Effector memory CD8-positive, alpha-beta T cell (primary cell): ENCODE measurements around the gene TCF7L1.
A peak's percentile ranks its signal among the peaks of the same experiment; 100 is the strongest.
"Not testable (repeated sequence)": the region's sequence is repeated elsewhere in the genome, so short reads cannot be mapped to it uniquely, and the experiment has no call there.

ENCODE experiments used
- ATAC-seq: fragments of 150-1000 bp; cut with Tn5 transposase; replicated peaks from 2 replicates; pipeline ENCODE4 v1.10.0; 2021; ENCODE audit warnings: mild to moderate bottlenecking, moderate library complexity
- DNase-seq, 3 experiments: peaks; one replicate each; pipeline ENCODE4 v3.0.0; 2021
- H3K27ac Mint-ChIP-seq, 2 donors: one replicate each; pipeline ENCODE4 v1.8.0; 2022; ENCODE audit warnings: mild to moderate bottlenecking in 2 of 2, mixed read lengths in 2 of 2, moderate library complexity in 2 of 2
- H3K27me3 Mint-ChIP-seq, 2 donors: one replicate each; pipeline ENCODE4 v1.8.0; 2022; ENCODE audit warnings: mixed read lengths in 2 of 2
- H3K36me3 Mint-ChIP-seq: one replicate; pipeline ENCODE4 v1.8.0; 2022; ENCODE audit warnings: mild to moderate bottlenecking, moderate library complexity, mixed read lengths; ENCODE audit not compliant: insufficient read depth
- H3K4me1 Mint-ChIP-seq, 2 donors: one replicate each; pipeline ENCODE4 v1.8.0; 2022; ENCODE audit warnings: low read depth in 2 of 2, mixed read lengths in 2 of 2
- H3K4me3 Mint-ChIP-seq, 2 donors: one replicate each; pipeline ENCODE4 v1.8.0; 2022; ENCODE audit warnings: mild to moderate bottlenecking in 2 of 2, mixed read lengths in 2 of 2, moderate library complexity in 2 of 2
- H3K9me3 Mint-ChIP-seq, 2 donors: one replicate each; pipeline ENCODE4 v1.8.0; 2022; ENCODE audit warnings: mixed read lengths in 2 of 2

Gene TCF7L1

DNA sequence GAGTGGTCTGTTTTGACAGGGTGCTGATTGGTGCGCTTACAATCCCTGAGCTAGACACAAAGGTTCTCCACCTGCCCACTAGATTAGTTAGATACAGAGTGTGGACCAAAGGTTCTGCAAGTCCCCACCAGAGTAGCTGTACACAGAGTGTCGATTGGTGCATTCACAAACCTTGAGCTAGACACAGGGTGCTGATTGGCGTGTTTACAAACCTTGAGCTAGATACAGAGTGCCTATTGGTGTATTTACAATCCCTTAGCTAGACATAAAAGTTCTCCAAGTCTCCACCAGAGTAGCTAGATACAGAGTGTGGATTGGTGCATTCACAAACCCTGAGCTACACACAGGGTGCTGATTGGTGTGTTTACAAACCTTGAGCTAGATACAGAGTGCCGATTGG, 200.7 kb downstream of the TCF7L1 start:
- H3K36me3 Mint-ChIP-seq, H3K27me3 Mint-ChIP-seq, H3K9me3 Mint-ChIP-seq, H3K4me3 Mint-ChIP-seq, H3K4me1 Mint-ChIP-seq, H3K27ac Mint-ChIP-seq, DNase-seq, ATAC-seq: not testable (repeated sequence)

DNA sequence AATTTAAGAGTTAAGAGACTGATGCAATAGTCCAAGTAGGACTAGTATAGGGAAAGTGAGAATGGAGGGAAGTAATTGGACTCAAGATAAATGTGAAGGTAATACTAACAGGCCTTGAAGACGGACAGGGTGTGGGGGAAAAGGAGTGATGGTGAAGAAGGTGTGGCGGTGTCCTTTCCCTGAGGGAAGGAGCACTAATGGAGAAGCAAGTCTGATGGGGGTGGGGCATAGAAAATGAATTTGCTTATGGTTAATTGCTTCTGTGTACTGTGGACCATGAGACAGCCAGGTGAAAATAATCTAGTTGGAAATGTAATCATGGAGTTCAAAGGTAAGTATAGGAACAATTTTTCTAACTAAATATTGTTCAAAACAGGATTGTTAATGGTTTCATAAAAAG, 201.7 kb downstream of the TCF7L1 start:
- no peaks in the 10 kb centered on the region for H3K9me3 Mint-ChIP-seq
- no peak for DNase-seq
- no peak overlapping the region for H3K27ac Mint-ChIP-seq
- H3K27me3 Mint-ChIP-seq: peaks cover under 1 to 8% of the 10 kb centered on the region in 2 donors
- peaks cover 0 to 6% of the 10 kb centered on the region in 2 donors for H3K4me1 Mint-ChIP-seq
- no peak for ATAC-seq
- H3K4me3 Mint-ChIP-seq: no peak overlapping the region
- H3K36me3 Mint-ChIP-seq: no peaks in the 10 kb centered on the region

DNA sequence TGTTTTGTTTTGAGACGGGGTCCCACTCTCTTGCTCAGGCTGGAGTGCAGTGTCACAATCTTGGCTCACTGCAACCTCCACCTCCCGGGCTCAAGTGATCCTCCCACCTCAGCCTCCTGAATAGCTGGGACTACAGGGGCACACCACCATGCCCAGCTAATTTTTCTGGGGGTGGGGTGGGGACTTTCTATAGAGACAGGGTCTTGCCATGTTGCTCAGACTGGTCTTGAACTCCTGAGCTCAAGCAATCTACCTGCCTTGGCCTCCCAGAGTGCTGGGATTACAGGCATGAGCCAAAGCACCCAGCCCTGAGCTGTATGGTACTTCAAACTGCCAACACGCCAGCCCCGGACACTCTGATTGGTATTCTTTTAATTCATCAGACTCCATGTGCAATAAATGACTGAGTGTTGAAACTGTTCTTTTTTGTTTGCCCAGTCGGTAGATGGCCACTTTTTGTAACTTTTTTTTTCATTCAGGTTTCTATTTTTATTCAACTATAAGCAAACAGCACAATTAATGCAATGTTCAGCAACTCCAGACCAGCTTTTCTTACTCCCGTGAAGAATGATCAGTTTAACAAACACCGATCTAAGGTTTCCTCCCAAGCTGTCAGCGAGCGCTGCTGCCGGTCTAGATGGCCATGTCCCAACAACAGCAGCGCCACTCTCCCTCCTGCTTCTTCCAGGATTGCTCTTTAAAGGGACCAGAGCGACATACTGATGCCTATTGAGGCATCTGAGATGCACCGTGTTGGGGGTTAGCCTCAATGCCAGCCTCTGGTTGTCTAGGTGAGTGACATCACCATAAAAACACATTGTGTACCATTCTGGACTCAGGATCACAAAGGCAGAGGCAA, 207.1 kb downstream of the TCF7L1 start:
- Mint-ChIP-seq H3K4me1 (peaks cover 0 to 3% of the 10 kb centered on the region in 2 donors), H3K4me3 (no peak overlapping the region), H3K36me3 (peaks cover 6% of the 10 kb centered on the region), H3K9me3 (no peaks in the 10 kb centered on the region), H3K27me3 (no peaks in the 10 kb centered on the region), H3K27ac (peak overlapping the region in 1 of 2 donors; percentile 17)
- ATAC-seq (no peak), DNase-seq (no peak)

DNA sequence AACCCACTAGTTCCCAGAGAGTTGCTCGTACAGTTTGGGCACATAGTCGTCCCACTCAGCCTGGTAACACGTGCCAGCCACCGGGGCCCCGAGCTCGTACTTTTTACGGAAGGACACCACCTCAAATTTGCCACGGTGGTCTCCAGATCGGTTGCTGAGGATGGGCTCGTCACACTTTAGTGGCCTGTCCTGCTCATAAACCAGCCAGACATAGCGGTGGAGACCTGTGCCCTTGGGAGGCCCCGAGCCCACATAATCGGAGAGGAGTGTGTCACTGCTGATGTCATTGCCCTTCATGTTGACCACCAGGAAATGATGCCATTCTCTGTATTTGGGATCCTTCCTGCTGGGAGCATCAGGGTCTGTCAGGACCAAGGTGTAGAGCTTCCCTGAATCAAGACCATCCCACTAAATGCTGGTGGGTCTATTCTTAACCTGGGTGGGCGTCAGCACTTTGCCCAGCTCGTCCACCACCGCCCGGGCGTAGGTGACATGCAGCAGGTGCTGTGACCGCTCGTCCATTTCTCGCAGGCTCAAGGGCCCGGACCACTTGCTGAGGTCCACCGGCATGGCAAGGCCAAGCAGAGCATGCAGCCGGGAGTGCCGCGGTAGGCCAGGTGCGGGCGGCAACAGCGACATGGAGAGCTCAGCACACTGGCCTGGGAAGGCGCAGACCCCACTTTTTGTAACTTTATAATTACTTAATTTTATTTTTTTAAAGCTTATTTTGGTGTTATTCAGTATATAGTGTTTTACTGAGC, 208.3 kb downstream of the TCF7L1 start:
- no peak for DNase-seq
- no peak for ATAC-seq
- H3K9me3 Mint-ChIP-seq: no peaks in the 10 kb centered on the region
- H3K27ac Mint-ChIP-seq: no peak overlapping the region
- H3K27me3 Mint-ChIP-seq: no peaks in the 10 kb centered on the region
- H3K36me3 Mint-ChIP-seq: peaks cover 6% of the 10 kb centered on the region
- no peak overlapping the region for H3K4me3 Mint-ChIP-seq
- peaks cover 0 to 3% of the 10 kb centered on the region in 2 donors for H3K4me1 Mint-ChIP-seq

DNA sequence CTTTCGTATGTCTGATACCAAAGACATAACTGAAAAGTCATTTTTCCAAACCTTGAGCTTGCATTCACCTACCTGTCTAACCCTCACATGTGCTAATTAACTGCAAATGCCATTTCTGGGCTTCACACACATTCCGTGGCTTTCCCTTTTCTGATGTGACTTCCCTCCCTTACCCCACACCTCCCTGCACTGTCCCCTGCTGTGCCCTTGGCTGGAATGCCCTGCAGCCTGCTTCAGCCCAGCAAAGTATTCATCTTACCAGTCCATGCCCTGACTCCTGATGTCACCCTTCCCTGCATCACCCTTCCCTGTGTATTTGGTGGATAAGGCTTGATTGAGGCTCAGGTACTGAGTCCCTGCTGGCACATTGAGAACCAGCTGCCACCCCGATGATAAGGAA, 209.0 kb downstream of the TCF7L1 start:
- Mint-ChIP-seq H3K27ac (no peak overlapping the region), H3K36me3 (peaks cover 9% of the 10 kb centered on the region)

DNA sequence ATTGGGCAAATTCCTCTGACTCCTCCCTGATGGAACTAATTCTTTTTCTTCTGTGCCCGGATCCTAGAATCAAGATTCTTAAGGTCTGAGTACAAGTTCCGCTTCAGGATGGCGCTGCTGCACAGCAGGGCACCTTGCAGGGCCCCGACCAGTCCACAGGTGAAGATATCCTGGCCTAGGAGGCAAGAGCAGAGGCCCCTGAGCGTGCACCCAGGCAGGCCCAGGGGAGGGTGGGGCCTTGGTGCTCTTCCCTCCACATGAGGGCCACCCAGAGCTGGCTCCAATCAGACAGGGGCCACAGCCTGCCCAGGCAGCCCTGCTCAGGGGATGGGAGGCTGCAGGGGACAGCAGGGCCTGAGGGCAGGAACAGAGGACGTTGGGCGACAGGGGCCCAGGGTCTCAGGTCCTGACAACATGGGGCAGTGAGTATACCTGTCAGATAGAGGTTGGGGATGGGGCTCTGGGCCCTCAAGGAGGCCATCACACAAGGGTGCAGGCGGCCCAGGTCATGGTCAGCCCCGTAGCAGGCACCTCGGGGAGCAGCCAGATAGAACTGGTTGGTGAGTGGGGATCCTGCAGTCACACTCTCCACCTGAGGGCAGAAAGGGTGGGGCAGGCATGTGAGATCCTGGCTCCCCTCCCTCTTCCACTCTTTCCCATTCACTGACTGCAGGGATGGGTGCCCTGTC, 210.2 kb downstream of the TCF7L1 start:
- not testable (repeated sequence) for ATAC-seq

More for the DNA sequence above, 209.0 kb downstream of the TCF7L1 start:
- ATAC-seq (no peak), DNase-seq (no peak)
- Mint-ChIP-seq H3K9me3 (no peaks in the 10 kb centered on the region), H3K4me1 (peaks cover 0 to 3% of the 10 kb centered on the region in 2 donors), H3K27me3 (no peaks in the 10 kb centered on the region), H3K4me3 (no peak overlapping the region)

DNA sequence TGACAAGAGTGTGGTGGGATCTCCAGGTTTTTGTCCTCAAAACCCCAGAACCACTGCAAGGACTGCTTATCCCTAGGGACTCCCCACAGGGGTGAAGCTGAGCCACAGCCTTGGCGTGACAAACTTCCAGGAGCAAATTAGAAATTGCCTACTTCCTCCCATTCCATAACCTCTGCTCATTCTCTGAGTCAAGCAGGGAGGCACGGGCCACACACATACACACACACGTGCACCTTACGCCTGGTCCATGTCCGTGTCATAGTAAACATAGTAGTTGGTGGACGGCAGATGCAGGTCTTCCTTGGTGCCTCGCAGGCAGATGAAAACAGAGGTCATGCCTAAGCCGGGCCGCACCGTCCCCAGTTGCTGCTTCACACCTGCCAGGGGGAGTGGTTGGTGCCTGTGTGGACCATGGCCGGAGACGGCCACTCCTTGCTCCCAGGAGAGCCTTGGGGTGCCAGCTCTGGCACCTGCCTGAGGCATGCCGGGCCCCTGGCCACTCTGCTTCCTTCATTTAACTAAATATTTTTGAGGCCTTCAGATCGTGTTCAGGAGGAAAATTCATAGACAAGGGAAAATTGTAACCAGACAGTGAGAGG, 211.3 kb downstream of the TCF7L1 start:
- Mint-ChIP-seq H3K4me3 (no peak overlapping the region), H3K4me1 (peaks cover 0 to 3% of the 10 kb centered on the region in 2 donors), H3K36me3 (peaks cover 21% of the 10 kb centered on the region), H3K27me3 (no peaks in the 10 kb centered on the region), H3K27ac (no peak overlapping the region), H3K9me3 (no peaks in the 10 kb centered on the region)
- no peak for DNase-seq
- ATAC-seq: no peak

More for the DNA sequence above, 210.2 kb downstream of the TCF7L1 start:
- H3K4me1 Mint-ChIP-seq, H3K4me3 Mint-ChIP-seq, H3K27me3 Mint-ChIP-seq, H3K27ac Mint-ChIP-seq, DNase-seq, H3K9me3 Mint-ChIP-seq: not testable (repeated sequence)
- peaks cover 15% of the 10 kb centered on the region for H3K36me3 Mint-ChIP-seq

DNA sequence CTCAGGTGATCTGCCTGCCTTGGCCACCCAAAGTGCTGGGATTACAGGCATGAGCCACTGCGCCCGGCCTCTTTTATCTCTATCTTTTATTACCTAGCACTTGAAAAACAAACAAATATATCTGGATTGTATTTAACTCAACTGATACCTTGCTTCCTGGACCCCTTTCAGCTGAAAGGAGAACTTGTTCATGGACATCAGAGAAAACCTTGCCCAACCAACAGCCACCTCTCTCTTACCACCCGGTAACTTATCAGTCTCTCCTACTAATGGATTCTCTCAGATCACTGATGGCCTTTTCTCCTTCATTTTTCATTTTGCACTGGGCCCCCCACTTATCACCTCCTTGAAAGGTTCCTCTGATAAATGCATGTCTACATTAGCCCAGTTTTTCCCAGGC, 214.4 kb downstream of the TCF7L1 start:
- Mint-ChIP-seq H3K4me3 (no peak overlapping the region), H3K27ac (peak overlapping the region in 1 of 2 donors; percentile 1)

DNA sequence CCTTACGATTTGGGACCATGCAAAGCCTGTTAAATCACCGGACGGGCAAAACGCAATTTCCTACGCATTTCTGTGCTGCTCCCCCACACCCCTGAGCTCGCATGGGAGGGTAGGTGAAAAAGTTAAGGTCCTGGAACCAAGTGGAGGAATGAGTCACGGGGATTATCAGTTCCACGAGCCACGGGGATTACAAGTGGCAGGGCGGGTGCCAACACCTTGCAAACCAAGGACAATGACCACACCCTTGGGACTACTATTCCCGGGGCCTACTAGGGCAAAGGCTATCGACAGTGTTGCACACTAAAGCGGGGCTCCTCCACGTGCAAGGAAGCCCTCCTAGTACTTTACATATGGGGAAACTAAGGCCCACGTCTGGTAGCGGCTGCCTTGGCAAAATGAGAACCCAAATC, 220.7 kb downstream of the TCF7L1 start:
- Mint-ChIP-seq H3K27ac (peak overlapping the region; percentile 98 to 99), H3K9me3 (no peaks in the 10 kb centered on the region), H3K27me3 (no peaks in the 10 kb centered on the region), H3K4me1 (peaks cover 23 to 42% of the 10 kb centered on the region in 2 donors), H3K4me3 (peak overlapping the region; percentile 96 to 97), H3K36me3 (peaks cover 56% of the 10 kb centered on the region)
- ATAC-seq (no peak), DNase-seq (peak in 1 of 3 experiments; percentile 6)

More for the DNA sequence above, 214.4 kb downstream of the TCF7L1 start:
- ATAC-seq: no peak
- H3K9me3 Mint-ChIP-seq: no peaks in the 10 kb centered on the region
- H3K36me3 Mint-ChIP-seq: peaks cover 38% of the 10 kb centered on the region
- H3K27me3 Mint-ChIP-seq: no peaks in the 10 kb centered on the region
- H3K4me1 Mint-ChIP-seq: peaks cover 4 to 6% of the 10 kb centered on the region in 2 donors
- DNase-seq: no peak

DNA sequence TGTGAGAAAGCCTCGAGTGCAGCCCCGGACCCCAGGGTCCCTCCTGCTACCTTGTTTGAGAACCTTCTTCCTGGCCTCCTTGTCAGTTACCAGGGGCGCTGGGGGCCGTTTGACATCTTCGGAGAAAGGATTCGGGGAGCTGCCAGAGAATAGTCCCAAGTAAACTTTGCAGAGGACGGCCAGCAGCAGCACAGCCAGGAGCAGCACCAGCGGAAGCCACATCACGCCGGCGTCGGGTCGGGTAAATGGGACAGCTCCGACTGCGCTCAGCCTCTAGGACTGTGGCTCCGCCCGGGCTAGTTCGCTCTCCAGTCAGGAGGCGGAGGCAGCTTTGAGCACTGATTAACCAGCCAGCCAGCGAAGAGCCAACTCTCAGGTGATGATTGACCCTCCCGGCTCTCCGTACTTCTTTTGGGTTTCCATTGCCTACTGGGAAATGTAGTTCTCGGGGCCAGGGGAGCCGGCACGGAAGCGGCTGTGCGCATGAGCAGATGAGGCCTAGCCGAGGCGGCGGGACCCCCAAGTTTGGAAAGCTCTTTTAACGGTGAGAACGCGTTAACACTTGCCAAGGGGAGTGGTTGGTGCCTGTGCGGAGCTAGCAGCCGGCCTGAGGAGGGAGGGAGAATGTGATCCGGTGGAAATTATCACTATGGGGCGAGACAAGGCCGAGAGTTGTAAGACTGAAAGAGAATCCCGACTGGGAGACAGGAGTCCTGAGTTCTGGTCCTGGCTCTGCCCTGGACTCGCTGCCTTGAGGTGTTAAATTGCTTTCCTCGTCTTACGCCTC, 221.3 kb downstream of the TCF7L1 start, which contains the start of the genes ELMOD3 and RETSAT:
TSS of gene ELMOD3 (plus strand) at position 484 of the 787 bp plus-strand sequence. CDS start 2,430 bp downstream, outside the sequence.
TSS of gene RETSAT (minus strand) at position 243 of the 787 bp plus-strand sequence. CDS start at position 222, 21 bp downstream.
- H3K9me3 Mint-ChIP-seq: no peaks in the 10 kb centered on the region
- H3K27me3 Mint-ChIP-seq: no peaks in the 10 kb centered on the region
- peak within 1 kb of the TSS; percentile 96 to 97 for H3K4me3 Mint-ChIP-seq
- ATAC-seq (peak; percentile 98), DNase-seq (peak; percentile 96 to 98 (median 98))
- peak within 1 kb of the TSS; percentile 98 to 99 for H3K27ac Mint-ChIP-seq
- H3K36me3 Mint-ChIP-seq: peaks cover 54% of the 10 kb centered on the region
- peaks cover 25 to 45% of the 10 kb centered on the region in 2 donors for H3K4me1 Mint-ChIP-seq

DNA sequence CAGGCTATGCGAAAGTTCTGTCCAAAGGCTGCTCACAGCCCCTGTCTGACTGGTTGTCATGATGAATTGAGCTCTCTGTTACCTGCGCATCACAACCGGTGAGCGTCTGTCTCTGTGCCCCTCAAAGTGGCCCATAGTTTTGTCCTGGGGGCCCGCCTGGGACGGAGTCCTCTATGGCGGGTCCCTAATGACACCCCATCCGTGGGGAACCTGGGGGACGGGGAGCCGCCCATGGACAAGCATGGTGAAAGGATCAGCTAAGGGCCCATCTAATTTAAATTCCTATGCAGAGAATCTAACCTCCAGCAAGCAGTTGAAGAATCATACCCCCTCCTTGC, 221.8 kb downstream of the TCF7L1 start:
- peak; percentile 2 for ATAC-seq
- H3K9me3 Mint-ChIP-seq: no peaks in the 10 kb centered on the region

DNA sequence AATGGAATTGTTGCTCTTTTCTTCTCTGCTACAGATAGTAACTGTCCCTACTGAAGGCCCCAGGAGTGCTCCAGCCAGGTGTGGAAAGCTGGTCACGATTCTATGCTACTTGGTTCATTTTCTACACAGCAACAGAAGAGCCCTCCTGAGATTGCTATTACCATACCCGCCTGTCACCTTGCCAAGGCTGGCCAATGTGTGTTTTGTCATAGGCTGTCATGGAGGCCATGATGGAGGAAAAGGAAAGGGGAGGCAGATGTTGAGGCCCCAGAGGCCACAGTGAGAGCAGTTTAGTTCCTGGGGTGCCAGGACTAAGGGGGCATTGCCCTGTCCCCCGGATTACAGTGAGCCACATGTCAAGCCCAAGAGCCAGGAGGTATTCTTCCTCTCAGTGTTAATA, 222.3 kb downstream of the TCF7L1 start:
- Mint-ChIP-seq H3K27ac (peak overlapping the region; percentile 98 to 99), H3K9me3 (no peaks in the 10 kb centered on the region), H3K27me3 (no peaks in the 10 kb centered on the region), H3K4me1 (peaks cover 24 to 41% of the 10 kb centered on the region in 2 donors), H3K4me3 (peak overlapping the region; percentile 96 to 97), H3K36me3 (peaks cover 50% of the 10 kb centered on the region)
- DNase-seq (no peak), ATAC-seq (no peak)

More for the DNA sequence above, 221.8 kb downstream of the TCF7L1 start:
- no peaks in the 10 kb centered on the region for H3K27me3 Mint-ChIP-seq
- peak overlapping the region; percentile 98 to 99 for H3K27ac Mint-ChIP-seq
- H3K4me3 Mint-ChIP-seq: peak overlapping the region; percentile 96 to 97
- no peak for DNase-seq
- peaks cover 24 to 45% of the 10 kb centered on the region in 2 donors for H3K4me1 Mint-ChIP-seq
- H3K36me3 Mint-ChIP-seq: peaks cover 52% of the 10 kb centered on the region
